Measurements from ENCODE around the gene COX10.
"Not testable (repeated sequence)": the region's sequence is repeated elsewhere in the genome, so short reads cannot be mapped to it uniquely, and the experiment has no call there.

DNA sequence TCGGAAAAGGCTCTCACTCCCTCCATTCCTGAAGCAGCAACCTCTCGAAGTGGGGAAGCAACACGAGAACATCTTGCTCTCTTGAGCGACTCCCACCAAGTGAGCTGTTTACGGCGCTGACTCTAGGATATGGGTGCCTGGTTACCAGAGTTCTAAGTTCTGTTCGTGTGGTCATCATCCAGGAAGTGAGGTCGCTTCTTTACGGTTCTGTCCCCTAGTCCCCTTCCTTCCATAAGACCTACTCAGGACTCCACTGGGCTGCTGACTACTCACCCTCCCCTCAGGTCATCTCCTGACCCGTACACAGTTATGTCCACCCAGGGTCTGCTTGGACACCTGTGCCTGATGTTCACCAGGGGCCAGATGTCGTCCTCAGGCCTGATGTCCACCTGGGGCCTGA is 167.5 kb downstream of the COX10 start, which contains the start of gene CDRT15:
- TF ChIP-seq, protein P1, sequence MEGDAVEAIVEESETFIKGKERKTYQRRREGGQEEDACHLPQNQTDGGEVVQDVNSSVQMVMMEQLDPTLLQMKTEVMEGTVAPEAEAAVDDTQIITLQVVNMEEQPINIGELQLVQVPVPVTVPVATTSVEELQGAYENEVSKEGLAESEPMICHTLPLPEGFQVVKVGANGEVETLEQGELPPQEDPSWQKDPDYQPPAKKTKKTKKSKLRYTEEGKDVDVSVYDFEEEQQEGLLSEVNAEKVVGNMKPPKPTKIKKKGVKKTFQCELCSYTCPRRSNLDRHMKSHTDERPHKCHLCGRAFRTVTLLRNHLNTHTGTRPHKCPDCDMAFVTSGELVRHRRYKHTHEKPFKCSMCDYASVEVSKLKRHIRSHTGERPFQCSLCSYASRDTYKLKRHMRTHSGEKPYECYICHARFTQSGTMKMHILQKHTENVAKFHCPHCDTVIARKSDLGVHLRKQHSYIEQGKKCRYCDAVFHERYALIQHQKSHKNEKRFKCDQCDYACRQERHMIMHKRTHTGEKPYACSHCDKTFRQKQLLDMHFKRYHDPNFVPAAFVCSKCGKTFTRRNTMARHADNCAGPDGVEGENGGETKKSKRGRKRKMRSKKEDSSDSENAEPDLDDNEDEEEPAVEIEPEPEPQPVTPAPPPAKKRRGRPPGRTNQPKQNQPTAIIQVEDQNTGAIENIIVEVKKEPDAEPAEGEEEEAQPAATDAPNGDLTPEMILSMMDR (IDR thresholded peaks at IDR 0.05) = not testable (repeated sequence)
- not testable (repeated sequence) for TF ChIP-seq POLR2A (IDR thresholded peaks at IDR 0.05)
